Measurements from ENCODE around the gene LRP5.
A peak's percentile ranks its signal among the peaks of the same experiment; 100 is the strongest.

LRP5 gene

GRCh38 chr11:68300076-68300830, 12.1 kb upstream of the LRP5 start:
- no peaks in the 10 kb centered on the region for H3K27me3 ChIP-seq (ENCODE audit: insufficient read depth, low read length, poor library complexity, severe bottlenecking)
- no peak for TF ChIP-seq EZH2phosphoT487 (IDR thresholded peaks at IDR 0.05; ENCODE audit: borderline replicate concordance)
- peak; percentile 28 for TF ChIP-seq CTCF (conservative IDR thresholded peaks at IDR 0.05; ENCODE audit: low read length)
- H3K4me3 ChIP-seq (ENCODE audit: low read length, poor library complexity, severe bottlenecking) = no peak overlapping the region
- no peak overlapping the region for H3K4me2 ChIP-seq (ENCODE audit: low read depth, low read length, poor library complexity, severe bottlenecking)
- H3F3A ChIP-seq (ENCODE audit: low read depth) = no peaks in the 10 kb centered on the region
- H4K20me1 ChIP-seq (ENCODE audit: insufficient read depth, low read length, poor library complexity, severe bottlenecking) = no peaks in the 10 kb centered on the region
- H3K4me1 ChIP-seq (ENCODE audit: insufficient read depth, low read length, poor library complexity, severe bottlenecking) = no peaks in the 10 kb centered on the region
- H3K36me3 ChIP-seq (ENCODE audit: insufficient read depth, low read length) = no peaks in the 10 kb centered on the region
- H3K79me2 ChIP-seq (ENCODE audit: insufficient read depth, low read length) = no peaks in the 10 kb centered on the region
- no peak overlapping the region for H3K9ac ChIP-seq (ENCODE audit: low read depth, low read length, poor library complexity, severe bottlenecking)
- H2AFZ ChIP-seq (ENCODE audit: low read length) = no peak overlapping the region
- peaks cover 4% of the 10 kb centered on the region; the same call in 1 of the 2 replicates for H3K9me3 ChIP-seq (ENCODE audit: insufficient read depth, low read depth, low read length)
- H3K9me2 ChIP-seq (replicated peaks; ENCODE audit: low read depth, low read length) = no peaks in the 10 kb centered on the region

- Histone ChIP-seq H3K79me2 (ENCODE audit: insufficient read depth, low read length) (no peaks in the 10 kb centered on the region), H3K9me2 (replicated peaks; ENCODE audit: low read depth, low read length) (no peaks in the 10 kb centered on the region), H3K27me3 (ENCODE audit: insufficient read depth, low read length, poor library complexity, severe bottlenecking) (no peaks in the 10 kb centered on the region), H3K36me3 (ENCODE audit: insufficient read depth, low read length) (no peaks in the 10 kb centered on the region), H4K20me1 (ENCODE audit: insufficient read depth, low read length, poor library complexity, severe bottlenecking) (no peaks in the 10 kb centered on the region), H2AFZ (ENCODE audit: low read length) (no peak overlapping the region), H3K9ac (ENCODE audit: low read depth, low read length, poor library complexity, severe bottlenecking) (peak overlapping the region; percentile 54), H3F3A (ENCODE audit: low read depth) (no peaks in the 10 kb centered on the region), H3K4me3 (ENCODE audit: low read length, poor library complexity, severe bottlenecking) (no peak overlapping the region), H3K4me1 (ENCODE audit: insufficient read depth, low read length, poor library complexity, severe bottlenecking) (no peaks in the 10 kb centered on the region), H3K9me3 (ENCODE audit: insufficient read depth, low read depth, low read length) (peaks cover 4% of the 10 kb centered on the region; the same call in 1 of the 2 replicates), H3K4me2 (ENCODE audit: low read depth, low read length, poor library complexity, severe bottlenecking) (no peak overlapping the region)
- TF ChIP-seq CTCF (conservative IDR thresholded peaks at IDR 0.05; ENCODE audit: low read length) (no peak), EZH2phosphoT487 (IDR thresholded peaks at IDR 0.05; ENCODE audit: borderline replicate concordance) (no peak)
Observed at GRCh38 chr11:68302256-68302655, 10.1 kb upstream of the LRP5 start.

GRCh38 chr11:68302670-68303069, 9.7 kb upstream of the LRP5 start:
- Histone ChIP-seq H3K79me2 (ENCODE audit: insufficient read depth, low read length) (no peaks in the 10 kb centered on the region), H2AFZ (ENCODE audit: low read length) (no peak overlapping the region), H3K27me3 (ENCODE audit: insufficient read depth, low read length, poor library complexity, severe bottlenecking) (no peaks in the 10 kb centered on the region), H3K9ac (ENCODE audit: low read depth, low read length, poor library complexity, severe bottlenecking) (peak overlapping the region; percentile 54), H3K4me3 (ENCODE audit: low read length, poor library complexity, severe bottlenecking) (no peak overlapping the region), H4K20me1 (ENCODE audit: insufficient read depth, low read length, poor library complexity, severe bottlenecking) (no peaks in the 10 kb centered on the region), H3F3A (ENCODE audit: low read depth) (no peaks in the 10 kb centered on the region), H3K4me2 (ENCODE audit: low read depth, low read length, poor library complexity, severe bottlenecking) (no peak overlapping the region), H3K36me3 (ENCODE audit: insufficient read depth, low read length) (no peaks in the 10 kb centered on the region), H3K9me2 (replicated peaks; ENCODE audit: low read depth, low read length) (no peaks in the 10 kb centered on the region), H3K4me1 (ENCODE audit: insufficient read depth, low read length, poor library complexity, severe bottlenecking) (no peaks in the 10 kb centered on the region), H3K9me3 (ENCODE audit: insufficient read depth, low read depth, low read length) (peaks cover 4% of the 10 kb centered on the region; the same call in 1 of the 2 replicates)
- no peak for TF ChIP-seq EZH2phosphoT487 (IDR thresholded peaks at IDR 0.05; ENCODE audit: borderline replicate concordance)
- no peak for TF ChIP-seq CTCF (conservative IDR thresholded peaks at IDR 0.05; ENCODE audit: low read length)

Data from Loucy (cell line).